ENCODE measurements around the gene LENG8.

LENG8 gene

GRCh38 chr19:54448774-54449700 lies at the start of gene LENG8:
LENG8 (plus strand) TSS chr19:54449199; CDS start chr19:54451345, 2,146 bp downstream.
- peak; percentile 98 for DNase-seq (ENCODE audit: low spot score)

GRCh38 chr19:54400913-54401312 lies 48.1 kb upstream of the LENG8 start:
- no peak for DNase-seq (ENCODE audit: low spot score)

- no peak for DNase-seq (ENCODE audit: low spot score)
Observed at GRCh38 chr19:54403054-54403453, 45.9 kb upstream of the LENG8 start.

- DNase-seq (ENCODE audit: low spot score) = no peak
Observed at GRCh38 chr19:54405628-54406027, 43.4 kb upstream of the LENG8 start.

DNA sequence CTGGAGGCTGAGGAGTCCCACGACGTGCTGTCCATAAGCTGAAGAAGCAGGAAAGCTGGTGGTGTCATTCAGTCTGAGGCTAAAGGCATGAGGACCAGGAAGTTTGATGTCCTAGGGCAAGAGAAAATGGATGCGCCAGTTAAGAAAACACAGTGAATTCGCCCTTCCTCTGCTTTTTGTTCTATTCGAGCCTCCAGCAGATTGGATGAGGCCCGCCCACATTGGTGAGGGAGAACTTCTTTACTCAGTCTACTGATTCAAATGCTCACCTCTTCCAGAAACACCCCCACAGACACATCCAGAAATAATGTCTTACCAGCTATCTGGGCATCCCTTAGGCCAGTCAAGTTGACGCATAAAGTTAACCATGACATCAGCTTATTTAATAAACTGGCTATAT lies 41.2 kb upstream of the LENG8 start:
- DNase-seq (ENCODE audit: low spot score) = no peak

GRCh38 chr19:54408456-54409026 lies 40.5 kb upstream of the LENG8 start:
- no peak for DNase-seq (ENCODE audit: low spot score)

GRCh38 chr19:54411033-54411432 lies 38.0 kb upstream of the LENG8 start:
- no peak for DNase-seq (ENCODE audit: low spot score)

- DNase-seq (ENCODE audit: low spot score) = no peak
Observed at GRCh38 chr19:54412877-54413276, 36.1 kb upstream of the LENG8 start.

GRCh38 chr19:54414156-54414555 lies 34.8 kb upstream of the LENG8 start:
- DNase-seq (ENCODE audit: low spot score) = no peak

- DNase-seq (ENCODE audit: low spot score) = no peak
Observed at GRCh38 chr19:54415208-54415900, 33.6 kb upstream of the LENG8 start, which contains the start of gene TTYH1. TTYH1 (plus strand) TSS chr19:54415464; CDS start chr19:54415553, 89 bp downstream.

DNA sequence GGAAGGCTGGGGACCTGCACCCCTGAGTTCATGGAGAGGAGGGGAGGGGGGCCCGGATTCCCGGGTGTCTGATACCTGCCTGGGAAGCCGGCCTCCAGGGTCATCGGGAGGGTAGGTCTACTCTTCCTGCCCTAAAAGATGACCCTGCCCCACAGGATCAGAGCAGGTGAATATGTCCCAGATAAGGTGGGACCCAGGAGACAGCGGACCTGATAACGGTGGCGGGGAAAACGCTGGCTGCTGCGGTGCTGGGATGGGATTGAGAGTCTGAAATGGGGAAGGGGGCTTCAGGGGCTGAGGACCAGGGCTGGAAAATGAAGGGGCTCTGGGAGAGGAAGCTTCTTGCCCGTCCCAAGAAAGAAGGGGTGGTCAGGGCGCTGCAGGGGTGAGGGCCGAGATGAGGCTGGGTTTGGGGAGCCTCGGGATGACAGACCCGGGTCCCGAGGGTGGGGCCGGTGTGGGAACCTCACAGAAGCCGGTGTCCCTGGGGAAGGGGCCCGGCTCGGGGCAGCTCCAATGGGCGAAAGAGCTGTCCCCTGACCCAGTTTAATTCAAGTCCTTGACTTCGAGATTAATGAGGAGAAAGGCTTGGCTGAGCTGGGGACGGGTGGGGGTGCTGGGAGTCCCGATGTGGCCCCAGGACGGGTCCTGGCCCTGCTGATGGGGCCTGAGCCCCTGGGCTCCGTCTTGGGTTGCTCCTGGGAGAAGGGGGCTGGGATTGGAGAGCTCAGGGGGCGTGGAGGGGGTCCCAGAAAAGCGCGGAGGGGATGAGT lies 32.9 kb upstream of the LENG8 start:
- no peak for DNase-seq (ENCODE audit: low spot score)

- DNase-seq (ENCODE audit: low spot score) = no peak
Observed at GRCh38 chr19:54416695-54417491, 32.1 kb upstream of the LENG8 start.

DNA sequence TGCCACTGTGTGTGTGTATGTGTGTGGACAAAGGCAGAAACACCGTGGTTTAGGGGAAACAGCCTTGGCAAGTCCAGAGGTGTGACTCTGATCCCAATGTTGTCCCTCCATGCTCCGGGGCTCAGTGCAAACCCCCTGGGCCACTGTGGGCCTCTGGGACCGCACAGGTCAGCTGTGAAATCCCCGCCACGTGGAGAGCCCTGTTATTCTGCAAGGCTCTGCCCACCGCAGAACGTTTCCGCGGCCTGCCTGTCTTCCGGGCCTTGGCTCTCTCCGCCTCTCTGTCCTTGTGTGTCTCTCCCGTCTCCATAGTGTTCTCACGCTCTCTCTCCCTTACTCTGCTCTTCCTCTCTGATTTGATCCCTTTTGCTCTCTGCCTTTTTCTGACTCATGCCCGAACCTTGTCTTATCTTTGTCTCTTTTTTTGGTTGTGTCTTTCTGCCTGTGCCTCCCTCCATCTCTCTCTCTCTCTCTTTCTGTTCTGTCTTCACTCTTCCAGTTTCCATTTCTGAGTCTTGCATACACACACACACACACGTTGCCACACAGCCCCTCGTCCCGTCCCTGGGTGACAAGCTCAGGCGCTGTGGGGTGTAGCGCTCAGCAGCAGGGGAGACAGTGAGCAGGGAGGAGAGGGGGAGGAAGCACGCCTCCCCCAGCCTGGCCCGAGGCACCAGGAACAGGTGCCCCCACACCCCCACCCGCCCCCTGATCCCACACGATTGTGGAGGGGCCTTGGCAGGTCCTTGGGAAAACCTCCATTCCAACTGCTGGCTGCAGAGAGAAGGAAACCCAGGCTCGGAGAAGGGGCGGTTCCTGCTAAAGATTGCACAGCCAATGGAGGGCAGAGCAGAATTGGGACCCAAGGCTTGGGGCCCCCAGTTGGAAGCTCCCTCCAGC lies 30.7 kb upstream of the LENG8 start:
- DNase-seq (ENCODE audit: low spot score) = peak; percentile 30

GRCh38 chr19:54418930-54419800 lies 29.8 kb upstream of the LENG8 start:
- DNase-seq (ENCODE audit: low spot score) = no peak

- DNase-seq (ENCODE audit: low spot score) = no peak
Observed at GRCh38 chr19:54420068-54420382, 29.0 kb upstream of the LENG8 start.

- no peak for DNase-seq (ENCODE audit: low spot score)
Observed at GRCh38 chr19:54420383-54421168, 28.4 kb upstream of the LENG8 start.

DNA sequence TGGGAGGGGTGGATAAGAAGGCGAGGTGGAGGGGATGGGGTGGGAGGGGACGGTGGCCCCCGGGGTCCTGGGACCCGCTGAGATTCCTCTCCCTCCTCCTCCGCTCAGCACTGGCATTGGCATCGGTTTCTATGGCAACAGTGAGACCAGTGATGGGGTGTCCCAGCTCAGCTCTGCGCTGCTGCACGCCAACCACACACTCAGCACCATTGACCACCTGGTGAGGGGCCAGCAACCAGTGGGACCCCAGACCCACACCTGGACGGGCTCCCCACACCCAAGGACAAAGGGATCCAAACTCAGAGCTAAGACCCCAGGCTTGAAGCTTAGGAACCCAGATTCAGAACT lies 27.9 kb upstream of the LENG8 start:
- DNase-seq (ENCODE audit: low spot score) = no peak

GRCh38 chr19:54421521-54421920 lies 27.5 kb upstream of the LENG8 start:
- no peak for DNase-seq (ENCODE audit: low spot score)

DNA sequence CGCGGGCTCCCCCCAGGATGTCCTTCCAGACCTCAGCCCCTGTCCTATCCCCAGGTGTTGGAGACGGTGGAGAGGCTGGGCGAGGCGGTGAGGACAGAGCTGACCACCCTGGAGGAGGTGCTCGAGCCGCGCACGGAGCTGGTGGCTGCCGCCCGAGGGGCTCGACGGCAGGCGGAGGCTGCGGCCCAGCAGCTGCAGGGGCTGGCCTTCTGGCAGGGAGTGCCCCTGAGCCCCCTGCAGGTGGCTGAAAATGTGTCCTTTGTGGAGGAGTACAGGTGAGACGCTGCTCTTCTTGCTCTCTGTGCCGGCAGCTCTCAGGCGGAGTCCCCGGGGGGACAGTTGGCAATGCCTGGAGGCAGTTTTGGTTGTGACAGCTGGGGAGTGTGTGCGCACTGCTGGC lies 26.9 kb upstream of the LENG8 start:
- no peak for DNase-seq (ENCODE audit: low spot score)
